Gastrocnemius medialis (tissue), 4 donors: ENCODE results near the gene COL24A1.

Experiments used
- CTCF ChIP-seq, 5 experiments: fragments of 450-650 bp in 3 of 5; fragments of 200-600 bp in 2 of 5; sonication (generic) in 2 of 5; IDR thresholded peaks in 4 of 5; conservative IDR thresholded peaks in 1 of 5; 1 replicate in 4 of 5; 2 replicates in 1 of 5; pipeline ENCODE4 v1.5.1; 2016 to 2019; ENCODE audit warnings: antibody characterized with exemption in 5 of 5, mild to moderate bottlenecking in 3 of 5, moderate library complexity in 3 of 5
- POLR2A ChIP-seq, 2 donors: fragments of 450-650 bp; IDR thresholded peaks; one replicate each; pipeline ENCODE4 v1.6.1; 2017; ENCODE audit warnings: antibody characterized with exemption in 2 of 2, mild to moderate bottlenecking in 2 of 2, moderate library complexity in 2 of 2

GRCh38 chr1:86069757-86070145, 86.8 kb downstream of the COL24A1 start:
- TF ChIP-seq CTCF (IDR thresholded peaks at IDR 0.05 in 4 of 5, conservative IDR thresholded peaks at IDR 0.05 in 1 of 5) (no peak), POLR2A (IDR thresholded peaks at IDR 0.05) (no peak)
